Testis (tissue), 2 donors: ENCODE measurements around the gene UTP4.

Experiments used
- CTCF ChIP-seq, 3 experiments: fragments of 450-650 bp in 2 of 3; fragments of 200-600 bp in 1 of 3; sonication (generic) in 1 of 3; IDR thresholded peaks; one replicate each; pipeline ENCODE4 v1.5.1; 2016 to 2019; ENCODE audit warnings: antibody characterized with exemption in 3 of 3, mild to moderate bottlenecking in 2 of 3, moderate library complexity in 1 of 3
- POLR2A ChIP-seq: fragments of 450-650 bp; IDR thresholded peaks from one replicate; pipeline ENCODE4 v1.6.1; 2017; ENCODE audit warnings: antibody characterized with exemption, mild to moderate bottlenecking, moderate library complexity

- peak in 1 of 3 experiments; percentile 9 for TF ChIP-seq CTCF (IDR thresholded peaks at IDR 0.05)
- TF ChIP-seq POLR2A: no peak
Measured at GRCh38 chr16:69105501-69106361, 26.7 kb upstream of the UTP4 start, which contains the start of gene HAS3.
